ENCODE results near the gene PTPRN2.
"Not testable (repeated sequence)": the region's sequence is repeated elsewhere in the genome, so short reads cannot be mapped to it uniquely, and the experiment has no call there.

PTPRN2 gene

GRCh38 chr7:158313931-158314330 is 273.7 kb downstream of the PTPRN2 start:
- no peak overlapping the region for H3K4me3 ChIP-seq (ENCODE audit: low read depth, low read length)
- TF ChIP-seq CTCF (IDR thresholded peaks at IDR 0.05; ENCODE audit: control insufficient read depth, extremely low read depth, insufficient read depth) = no peak
- no peak for DNase-seq (ENCODE audit: low read depth)

- DNase-seq (ENCODE audit: low read depth) = no peak
- H3K4me3 ChIP-seq (ENCODE audit: low read depth, low read length) = no peak overlapping the region
- TF ChIP-seq CTCF (IDR thresholded peaks at IDR 0.05; ENCODE audit: control insufficient read depth, extremely low read depth, insufficient read depth) = no peak
These were observed 274.8 kb downstream of the PTPRN2 start for GRCh38 chr7:158312789-158313188.

GRCh38 chr7:158311791-158312190 is 275.8 kb downstream of the PTPRN2 start:
- no peak overlapping the region for H3K4me3 ChIP-seq (ENCODE audit: low read depth, low read length)
- no peak for DNase-seq (ENCODE audit: low read depth)
- no peak for TF ChIP-seq CTCF (IDR thresholded peaks at IDR 0.05; ENCODE audit: control insufficient read depth, extremely low read depth, insufficient read depth)

- no peak for TF ChIP-seq CTCF (IDR thresholded peaks at IDR 0.05; ENCODE audit: control insufficient read depth, extremely low read depth, insufficient read depth)
- H3K4me3 ChIP-seq (ENCODE audit: low read depth, low read length) = no peak overlapping the region
- no peak for DNase-seq (ENCODE audit: low read depth)
These were observed 276.5 kb downstream of the PTPRN2 start for GRCh38 chr7:158310924-158311666.

GRCh38 chr7:158309868-158310763 is 277.5 kb downstream of the PTPRN2 start:
- no peak for DNase-seq (ENCODE audit: low read depth)
- H3K4me3 ChIP-seq (ENCODE audit: low read depth, low read length) = no peak overlapping the region
- no peak for TF ChIP-seq CTCF (IDR thresholded peaks at IDR 0.05; ENCODE audit: control insufficient read depth, extremely low read depth, insufficient read depth)

GRCh38 chr7:158308001-158308400 is 279.6 kb downstream of the PTPRN2 start:
- no peak overlapping the region for H3K4me3 ChIP-seq (ENCODE audit: low read depth, low read length)
- no peak for DNase-seq (ENCODE audit: low read depth)
- no peak for TF ChIP-seq CTCF (IDR thresholded peaks at IDR 0.05; ENCODE audit: control insufficient read depth, extremely low read depth, insufficient read depth)

GRCh38 chr7:158304072-158304471 is 283.6 kb downstream of the PTPRN2 start:
- not testable (repeated sequence) for H3K4me3 ChIP-seq (ENCODE audit: low read depth, low read length); DNase-seq (ENCODE audit: low read depth)

Data from LNCaP clone FGC (cell line).